Liver (tissue), 9 donors: ENCODE results near the gene CYP11A1. TPM values are rescaled to one million over a fixed set of nuclear protein-coding genes. Genes with fewer than 3 reads are reported as not detected.

Experiments
- DNase-seq: peaks from one replicate; pipeline ENCODE4 v3.0.0-alpha.2; 2017; ENCODE audit warnings: low spot score
- H3K27ac ChIP-seq, 2 donors: one replicate each; pipeline ENCODE4 v1.7.0; 2013; ENCODE audit warnings: inconsistent platforms in 2 of 2, low read length in 2 of 2, control low read depth in 1 of 2, low read depth in 1 of 2, mild to moderate bottlenecking in 1 of 2
- H3K27me3 ChIP-seq, 4 donors: one replicate each; pipeline versions ENCODE4 v1.6.1 to v1.7.0; 2013; ENCODE audit warnings: low read length in 3 of 4, inconsistent platforms in 1 of 4, mild to moderate bottlenecking in 1 of 4, moderate library complexity in 1 of 4; ENCODE audit not compliant: control insufficient read depth in 4 of 4, insufficient read depth in 4 of 4
- H3K36me3 ChIP-seq, 4 donors: one replicate each; pipeline versions ENCODE4 v1.6.1 to v1.7.0; 2013; ENCODE audit warnings: low read length in 3 of 4, mild to moderate bottlenecking in 3 of 4, low read depth in 1 of 4, moderate library complexity in 1 of 4; ENCODE audit not compliant: control insufficient read depth in 4 of 4, insufficient read depth in 3 of 4
- H3K4me1 ChIP-seq, 4 donors: one replicate each; pipeline versions ENCODE4 v1.6.1 to v1.7.0; 2013; ENCODE audit warnings: low read length in 3 of 4, mild to moderate bottlenecking in 3 of 4, moderate library complexity in 1 of 4; ENCODE audit not compliant: control insufficient read depth in 4 of 4, insufficient read depth in 4 of 4
- H3K4me3 ChIP-seq, 3 donors: one replicate each; pipeline versions ENCODE4 v1.6.1 to v1.7.0; 2013; ENCODE audit warnings: low read length in 3 of 3, control low read depth in 1 of 3, low read depth in 1 of 3, mild to moderate bottlenecking in 1 of 3
- H3K9ac ChIP-seq, 2 donors: one replicate each; pipeline ENCODE4 v1.7.0; 2013; ENCODE audit warnings: low read length in 2 of 2, mild to moderate bottlenecking in 2 of 2, moderate library complexity in 2 of 2, control low read depth in 1 of 2, low read depth in 1 of 2
- H3K9me3 ChIP-seq, 4 donors: one replicate each; pipeline versions ENCODE4 v1.6.1 to v1.7.0; 2013; ENCODE audit warnings: low read length in 3 of 4; ENCODE audit not compliant: control insufficient read depth in 4 of 4
- CTCF ChIP-seq: fragments of 150-350 bp; IDR thresholded peaks from 2 replicates; pipeline ENCODE4 v1.5.1; 2017; ENCODE audit warnings: improper control_type of control experiment, low read depth, low read length; ENCODE audit not compliant: missing input control
- EGR1 ChIP-seq, 2 donors: IDR thresholded peaks; 2 replicates each; pipeline ENCODE4 v1.6.1; 2016 to 2018; ENCODE audit warnings: antibody characterized with exemption in 2 of 2, low read depth in 2 of 2
- FOXA1 ChIP-seq: IDR thresholded peaks from 2 replicates; pipeline ENCODE4 v1.6.1; 2016; ENCODE audit warnings: antibody characterized with exemption
- FOXA2 ChIP-seq: IDR thresholded peaks from 2 replicates; pipeline ENCODE4 v1.6.1; 2016; ENCODE audit warnings: antibody characterized with exemption
- GABPA ChIP-seq, 2 donors: IDR thresholded peaks in 1 of 2; conservative IDR thresholded peaks in 1 of 2; 2 replicates each; pipeline ENCODE4 v1.6.1; 2016; ENCODE audit warnings: antibody characterized with exemption in 2 of 2, mild to moderate bottlenecking in 1 of 2, moderate library complexity in 1 of 2
- HNF4A ChIP-seq, 2 donors: conservative IDR thresholded peaks; 2 replicates each; pipeline ENCODE4 v1.6.1; 2016; ENCODE audit warnings: antibody characterized with exemption in 2 of 2, mild to moderate bottlenecking in 2 of 2
- JUND ChIP-seq, 2 donors: IDR thresholded peaks; 2 replicates each; pipeline ENCODE4 v1.6.1; 2016; ENCODE audit warnings: antibody characterized with exemption in 2 of 2
- MAX ChIP-seq: IDR thresholded peaks from 2 replicates; pipeline ENCODE4 v1.6.1; 2016; ENCODE audit warnings: antibody characterized with exemption
- NR2F2 ChIP-seq: IDR thresholded peaks from 2 replicates; pipeline ENCODE4 v1.6.1; 2016; ENCODE audit warnings: antibody characterized with exemption
- RAD21 ChIP-seq, 2 donors: IDR thresholded peaks; 2 replicates each; pipeline ENCODE4 v1.6.1; 2016; ENCODE audit warnings: antibody characterized with exemption in 2 of 2, mild to moderate bottlenecking in 2 of 2
- RXRA ChIP-seq, 2 donors: IDR thresholded peaks; 2 replicates each; pipeline ENCODE4 v1.6.1; 2017 to 2018; ENCODE audit warnings: antibody characterized with exemption in 2 of 2, mild to moderate bottlenecking in 1 of 2
- SP1 ChIP-seq: IDR thresholded peaks from 2 replicates; pipeline ENCODE4 v1.6.1; 2018; ENCODE audit warnings: antibody characterized with exemption, mild to moderate bottlenecking
- TAF1 ChIP-seq: conservative IDR thresholded peaks from 2 replicates; pipeline ENCODE4 v1.6.1; 2016; ENCODE audit warnings: antibody characterized with exemption, mild to moderate bottlenecking
- ZBTB33 ChIP-seq: IDR thresholded peaks from 2 replicates; pipeline ENCODE4 v1.6.1; 2016; ENCODE audit warnings: antibody characterized with exemption
- WGBS: extraction: QIAGEN DNeasy Blood & Tissue Kit; methylation state at CpG from one replicate; pipeline ENCODE4 v1.1.7; 2013; 5-methylcytosine and 5-hydroxymethylcytosine counted together
- polyA plus RNA-seq, 2 donors: library from polyadenylated mRNA; stranded (reverse) in 1 of 2; unstranded in 1 of 2; fragments of 200-250 nt in 1 of 2; fragments of >200 nt in 1 of 2; fragmentation: Nextera tagmentation in 1 of 2; extraction: Ambion mirVana in 1 of 2; gene quantifications; one replicate each; pipeline versions ENCODE4 v1.2.1 to v1.2.3, GENCODE V29; 2013 to 2015
- total RNA-seq, 2 donors: library from RNA; depleted of rRNA; stranded (reverse); fragments of >200 nt; gene quantifications; one replicate each; pipeline ENCODE4 v1.2.3, GENCODE V29; 2014
- TF ChIP-seq, protein P1 (sequence below): IDR thresholded peaks from 2 replicates; pipeline ENCODE4 v1.6.1; 2016; ENCODE audit warnings: antibody characterized with exemption, mild to moderate bottlenecking
- donor health status: healthy.
- donor health status: healthy.
- donor health status: healthy.
- donor health status: healthy.
- donor health status: healthy.

CYP11A1 gene
- total and polyA plus RNA-seq, 4 donors = 0.47 to 2.3 (median 1.9) TPM

GRCh38 chr15:74406517-74406916, 39.1 kb upstream of the CYP11A1 start (continued):
- no peak for TF ChIP-seq ZBTB33
- TF ChIP-seq CTCF = no peak

- WGBS = 78% methylated on average over 7 of the region's 7 CpGs
- peaks cover 0 to 3% (median 0%) of the 10 kb centered on the region in 4 donors for H3K4me1 ChIP-seq
- no peaks in the 10 kb centered on the region for H3K27me3 ChIP-seq
- no peak overlapping the region for H3K4me3 ChIP-seq
- DNase-seq = no peak
- no peak overlapping the region for H3K27ac ChIP-seq
- H3K36me3 ChIP-seq = no peaks in the 10 kb centered on the region
- TF ChIP-seq CTCF = no peak
- H3K9ac ChIP-seq = no peak overlapping the region
- no peaks in the 10 kb centered on the region for H3K9me3 ChIP-seq
Observed at GRCh38 chr15:74405823-74406222, 38.4 kb upstream of the CYP11A1 start.

DNA sequence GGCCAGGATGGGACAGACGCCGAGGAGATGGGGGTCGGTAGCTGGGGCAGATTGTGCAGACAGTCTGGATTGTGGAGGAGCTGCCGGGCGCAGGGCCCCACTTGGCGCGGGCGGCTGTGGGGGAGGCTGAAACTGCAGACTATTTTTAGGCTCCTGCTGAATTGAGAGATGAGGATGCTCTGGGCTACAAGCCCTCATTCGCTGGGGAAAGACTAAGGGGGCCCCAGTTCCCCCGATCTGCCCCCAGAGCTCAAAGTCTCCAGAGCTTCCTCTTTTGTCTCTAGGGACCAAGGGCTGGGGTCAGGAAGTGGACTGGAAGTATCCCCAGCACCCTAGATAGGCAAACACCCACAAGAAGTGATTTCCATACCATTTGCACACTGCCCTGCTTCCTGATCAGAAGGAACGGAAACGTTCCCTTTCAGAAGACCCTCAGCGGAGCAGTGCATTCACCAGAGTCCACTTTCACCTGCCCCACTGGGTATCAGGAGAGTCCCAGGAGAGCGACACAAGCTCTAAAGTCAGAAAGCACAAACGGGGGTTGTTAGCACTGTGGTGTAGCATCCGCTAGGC, 36.6 kb upstream of the CYP11A1 start:
- DNase-seq = no peak
- no peak overlapping the region for H3K4me3 ChIP-seq
- H3K9ac ChIP-seq = no peak overlapping the region
- no peaks in the 10 kb centered on the region for H3K27me3 ChIP-seq
- H3K4me1 ChIP-seq = peaks cover 0 to 3% (median 0%) of the 10 kb centered on the region in 4 donors
- no peaks in the 10 kb centered on the region for H3K9me3 ChIP-seq
- no peaks in the 10 kb centered on the region for H3K36me3 ChIP-seq
- no peak overlapping the region for H3K27ac ChIP-seq
- WGBS = 68% methylated on average over 16 of the region's 16 CpGs
- TF ChIP-seq TAF1 (no peak), ZBTB33 (no peak), HNF4A (conservative IDR thresholded peaks at IDR 0.05) (no peak), CTCF (no peak), NR2F2 (no peak), RXRA (IDR thresholded peaks at IDR 0.05) (no peak), FOXA2 (no peak), RAD21 (IDR thresholded peaks at IDR 0.05) (no peak), EGR1 (IDR thresholded peaks at IDR 0.05; ENCODE audit: low read depth in 2 of 2) (no peak), SP1 (no peak), GABPA (IDR thresholded peaks at IDR 0.05 in 1 of 2, conservative IDR thresholded peaks at IDR 0.05 in 1 of 2) (no peak), MAX (no peak), FOXA1 (no peak), JUND (IDR thresholded peaks at IDR 0.05) (no peak)
- TF ChIP-seq, protein P1, sequence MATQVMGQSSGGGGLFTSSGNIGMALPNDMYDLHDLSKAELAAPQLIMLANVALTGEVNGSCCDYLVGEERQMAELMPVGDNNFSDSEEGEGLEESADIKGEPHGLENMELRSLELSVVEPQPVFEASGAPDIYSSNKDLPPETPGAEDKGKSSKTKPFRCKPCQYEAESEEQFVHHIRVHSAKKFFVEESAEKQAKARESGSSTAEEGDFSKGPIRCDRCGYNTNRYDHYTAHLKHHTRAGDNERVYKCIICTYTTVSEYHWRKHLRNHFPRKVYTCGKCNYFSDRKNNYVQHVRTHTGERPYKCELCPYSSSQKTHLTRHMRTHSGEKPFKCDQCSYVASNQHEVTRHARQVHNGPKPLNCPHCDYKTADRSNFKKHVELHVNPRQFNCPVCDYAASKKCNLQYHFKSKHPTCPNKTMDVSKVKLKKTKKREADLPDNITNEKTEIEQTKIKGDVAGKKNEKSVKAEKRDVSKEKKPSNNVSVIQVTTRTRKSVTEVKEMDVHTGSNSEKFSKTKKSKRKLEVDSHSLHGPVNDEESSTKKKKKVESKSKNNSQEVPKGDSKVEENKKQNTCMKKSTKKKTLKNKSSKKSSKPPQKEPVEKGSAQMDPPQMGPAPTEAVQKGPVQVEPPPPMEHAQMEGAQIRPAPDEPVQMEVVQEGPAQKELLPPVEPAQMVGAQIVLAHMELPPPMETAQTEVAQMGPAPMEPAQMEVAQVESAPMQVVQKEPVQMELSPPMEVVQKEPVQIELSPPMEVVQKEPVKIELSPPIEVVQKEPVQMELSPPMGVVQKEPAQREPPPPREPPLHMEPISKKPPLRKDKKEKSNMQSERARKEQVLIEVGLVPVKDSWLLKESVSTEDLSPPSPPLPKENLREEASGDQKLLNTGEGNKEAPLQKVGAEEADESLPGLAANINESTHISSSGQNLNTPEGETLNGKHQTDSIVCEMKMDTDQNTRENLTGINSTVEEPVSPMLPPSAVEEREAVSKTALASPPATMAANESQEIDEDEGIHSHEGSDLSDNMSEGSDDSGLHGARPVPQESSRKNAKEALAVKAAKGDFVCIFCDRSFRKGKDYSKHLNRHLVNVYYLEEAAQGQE = no peak
